Muscle of leg (tissue), 11 donors: ENCODE measurements around the gene ARL11. TPM values are rescaled to one million over a fixed set of nuclear protein-coding genes. Genes with fewer than 3 reads are reported as not detected.

Experiments used
- DNase-seq: peaks from one replicate; pipeline ENCODE4 v3.0.0; 2013
- H3K27ac ChIP-seq: one replicate; pipeline ENCODE4 v1.5.1; 2013; ENCODE audit warnings: mild to moderate bottlenecking, low read length, control low read depth
- H3K27me3 ChIP-seq: one replicate; pipeline ENCODE4 v1.6.1; 2013; ENCODE audit warnings: low read length; ENCODE audit not compliant: control insufficient read depth, insufficient read depth
- H3K36me3 ChIP-seq: one replicate; pipeline ENCODE4 v1.6.1; 2013; ENCODE audit warnings: low read length; ENCODE audit not compliant: control insufficient read depth, insufficient read depth
- H3K4me1 ChIP-seq: one replicate; pipeline ENCODE4 v1.6.1; 2013; ENCODE audit warnings: low read length; ENCODE audit not compliant: control insufficient read depth, insufficient read depth
- H3K4me3 ChIP-seq: one replicate; pipeline ENCODE4 v1.5.1; 2013; ENCODE audit warnings: low read length, control low read depth
- H3K9me3 ChIP-seq: replicated peaks from 2 replicates; pipeline ENCODE4 v1.6.1; 2013; ENCODE audit warnings: low read depth, low read length; ENCODE audit not compliant: control insufficient read depth
- WGBS: methylation state at CpG from one replicate; pipeline ENCODE4 v1.1.5; 2013; ENCODE audit warnings: missing lambda C conversion rate; ENCODE audit not compliant: insufficient coverage; 5-methylcytosine and 5-hydroxymethylcytosine counted together
- polyA plus RNA-seq, 8 donors: library from polyadenylated mRNA; unstranded; fragments of 120-200 nt; gene quantifications; one replicate each; pipeline versions ENCODE4 v1.2.1 to v1.2.3, GENCODE V29; 2013; ENCODE audit warnings: inconsistent platforms in 1 of 8, low replicate concordance in 1 of 8; ENCODE audit not compliant: insufficient read length in 8 of 8, insufficient read depth in 1 of 8
- total RNA-seq: library from RNA; stranded (reverse); fragments of 120-200 nt; gene quantifications from one replicate; pipeline ENCODE4 v1.2.4, GENCODE V29; 2013

The ARL11 gene
- total and polyA plus RNA-seq, 9 donors, result 0.23 to 0.83 (median 0.40) TPM

GRCh38 chr13:49667773-49668172 lies 39.5 kb downstream of the ARL11 start:
- peaks cover 2% of the 10 kb centered on the region for H3K9me3 ChIP-seq
- H3K36me3 ChIP-seq, result peaks cover 24% of the 10 kb centered on the region
- no peak for DNase-seq
- H3K4me1 ChIP-seq, result no peaks in the 10 kb centered on the region
- WGBS, result 79% methylated on average over 1 of the region's 2 CpGs
- H3K27me3 ChIP-seq, result no peaks in the 10 kb centered on the region
- no peak overlapping the region for H3K4me3 ChIP-seq
- no peak overlapping the region for H3K27ac ChIP-seq

- H3K9me3 ChIP-seq, result peaks cover 2% of the 10 kb centered on the region
- peak; percentile 66 for DNase-seq
- H3K36me3 ChIP-seq, result peaks cover 21% of the 10 kb centered on the region
- no peak overlapping the region for H3K4me3 ChIP-seq
- H3K27me3 ChIP-seq, result no peaks in the 10 kb centered on the region
- no peak overlapping the region for H3K27ac ChIP-seq
- no CpG with 5 or more reads among the region's 5 CpGs for WGBS
- H3K4me1 ChIP-seq, result no peaks in the 10 kb centered on the region
Observed at GRCh38 chr13:49669735-49670309, 41.5 kb downstream of the ARL11 start.

GRCh38 chr13:49670828-49671227 lies 42.5 kb downstream of the ARL11 start:
- WGBS, result 83% methylated on average over 2 of the region's 5 CpGs
- H3K36me3 ChIP-seq, result peaks cover 17% of the 10 kb centered on the region
- no peaks in the 10 kb centered on the region for H3K27me3 ChIP-seq
- H3K9me3 ChIP-seq, result peaks cover 2% of the 10 kb centered on the region
- no peak overlapping the region for H3K4me3 ChIP-seq
- H3K4me1 ChIP-seq, result no peaks in the 10 kb centered on the region
- H3K27ac ChIP-seq, result no peak overlapping the region
- no peak for DNase-seq

GRCh38 chr13:49676581-49677298 lies 48.4 kb downstream of the ARL11 start:
- no peak for DNase-seq
- H3K9me3 ChIP-seq, result no peaks in the 10 kb centered on the region
- H3K4me1 ChIP-seq, result no peaks in the 10 kb centered on the region
- H3K27ac ChIP-seq, result no peak overlapping the region
- no peaks in the 10 kb centered on the region for H3K36me3 ChIP-seq
- no peaks in the 10 kb centered on the region for H3K27me3 ChIP-seq
- 90% methylated on average over 2 of the region's 6 CpGs for WGBS
- H3K4me3 ChIP-seq, result no peak overlapping the region

- no peaks in the 10 kb centered on the region for H3K36me3 ChIP-seq
- no peaks in the 10 kb centered on the region for H3K4me1 ChIP-seq
- H3K27ac ChIP-seq, result no peak overlapping the region
- no peaks in the 10 kb centered on the region for H3K9me3 ChIP-seq
- no peaks in the 10 kb centered on the region for H3K27me3 ChIP-seq
- 93% methylated on average over 30 of the region's 48 CpGs for WGBS
- H3K4me3 ChIP-seq, result no peak overlapping the region
- no peak for DNase-seq
Observed at GRCh38 chr13:49678191-49678914, 50.0 kb downstream of the ARL11 start.

GRCh38 chr13:49679246-49679645 lies 50.9 kb downstream of the ARL11 start:
- no peaks in the 10 kb centered on the region for H3K4me1 ChIP-seq
- no peaks in the 10 kb centered on the region for H3K27me3 ChIP-seq
- no peak overlapping the region for H3K4me3 ChIP-seq
- H3K36me3 ChIP-seq, result no peaks in the 10 kb centered on the region
- WGBS, result 60% methylated on average over 2 of the region's 3 CpGs
- H3K27ac ChIP-seq, result no peak overlapping the region
- DNase-seq, result no peak
- no peaks in the 10 kb centered on the region for H3K9me3 ChIP-seq

- peak; percentile 6 for DNase-seq
- Histone ChIP-seq H3K4me3 (no peak overlapping the region), H3K27ac (no peak overlapping the region), H3K36me3 (peaks cover 2% of the 10 kb centered on the region), H3K27me3 (no peaks in the 10 kb centered on the region), H3K9me3 (no peaks in the 10 kb centered on the region), H3K4me1 (no peaks in the 10 kb centered on the region)
- WGBS, result 84% methylated on average over 3 of the region's 4 CpGs
Observed at GRCh38 chr13:49681842-49682435, 53.6 kb downstream of the ARL11 start.

Other genes starting within 250 kb of the ARL11 start
- gene CAB39L, start 184.4 kb upstream of the ARL11 start, total RNA-seq, result 4.3 TPM
- 1 to 10 TPM; 3.5 to 6.1 (median 4.5) TPM for gene CAB39L, start 184.4 kb upstream of the ARL11 start, polyA plus RNA-seq
- gene SETDB2, start 184.2 kb upstream of the ARL11 start, total RNA-seq, result 11.0 TPM
- 1 to 10 TPM; 6.7 to 8.8 (median 7.6) TPM for gene SETDB2, start 184.2 kb upstream of the ARL11 start, polyA plus RNA-seq
- 15.6 TPM for gene PHF11, start 132.6 kb upstream of the ARL11 start, total RNA-seq
- 10 to 100 TPM; 13.7 to 26.7 (median 19.2) TPM for gene PHF11, start 132.6 kb upstream of the ARL11 start, polyA plus RNA-seq
- 10.8 TPM for gene RCBTB1, start 42.9 kb upstream of the ARL11 start, total RNA-seq
- 10 to 100 TPM; 16.4 to 24.9 (median 19.7) TPM for gene RCBTB1, start 42.9 kb upstream of the ARL11 start, polyA plus RNA-seq
- gene EBPL, start 63.0 kb downstream of the ARL11 start, total RNA-seq, result 26.1 TPM
- 10 to 100 TPM; 16.4 to 34.2 (median 25.7) TPM for gene EBPL, start 63.0 kb downstream of the ARL11 start, polyA plus RNA-seq
- 24.0 TPM for gene KPNA3, start 164.2 kb downstream of the ARL11 start, total RNA-seq
- gene KPNA3, start 164.2 kb downstream of the ARL11 start, polyA plus RNA-seq, result 10 to 100 TPM; 26.3 to 35.8 (median 34.0) TPM